Measurements from ENCODE around the gene AADACL4. TPM values are rescaled to one million over a fixed set of nuclear protein-coding genes. Genes with fewer than 3 reads are reported as not detected.
A peak's percentile ranks its signal among the peaks of the same experiment; 100 is the strongest.
"Not testable (repeated sequence)": the region's sequence is repeated elsewhere in the genome, so short reads cannot be mapped to it uniquely, and the experiment has no call there.

Gene AADACL4
- total and polyA plus RNA-seq, 9 of the 15 experiments (the other 6 are each of a cell fraction or from before 2014, with no cell fraction given) = not detected

- Histone ChIP-seq H4K20me1 (replicated peaks; ENCODE audit: control insufficient read depth, insufficient read depth, low read length) (no peaks in the 10 kb centered on the region), H3K4me1 (replicated peaks in 1 of 2; ENCODE audit: control insufficient read depth in 2 of 2, insufficient read depth in 2 of 2, low read length in 2 of 2) (no peaks in the 10 kb centered on the region), H2AFZ (ENCODE audit: low read depth, low read length) (no peak overlapping the region), H3K9me1 (ENCODE audit: control insufficient read depth, insufficient read depth, low read length) (no peaks in the 10 kb centered on the region), H3K36me3 (ENCODE audit: control insufficient read depth, insufficient read depth, low read length) (no peaks in the 10 kb centered on the region), H3K27ac (ENCODE audit: extremely low read depth, low read depth, low read length) (no peak overlapping the region), H3K9ac (ENCODE audit: insufficient read depth in 1 of 2, low read depth in 2 of 2, low read length in 2 of 2) (no peak overlapping the region), H3K4me3 (no peak overlapping the region), H3K9me3 (replicated peaks; ENCODE audit: control insufficient read depth, insufficient read depth, low read depth, low read length) (no peaks in the 10 kb centered on the region), H3K27me3 (ENCODE audit: control insufficient read depth in 2 of 2, insufficient read depth in 2 of 2, low read length in 2 of 2) (peaks cover 12 to 28% of the 10 kb centered on the region in 2 experiments), H3K79me2 (ENCODE audit: control insufficient read depth, insufficient read depth, low read length) (no peaks in the 10 kb centered on the region), H3K4me2 (ENCODE audit: insufficient read depth, low read length) (no peak overlapping the region)
- CTCF ChIA-PET (ENCODE audit: low intra/inter-chr PET ratio) = no interaction called here
- intact Hi-C loops (cut with micrococcal nuclease) (no loop called here), in situ Hi-C loops (cut with MboI) (no loop called here)
- under 1% methylated on average over 8 of the region's 8 CpGs for WGBS (ENCODE audit: insufficient coverage, low coverage, missing lambda C conversion rate)
- no peak for ATAC-seq
- DNase-seq (ENCODE audit: extremely low read depth in 1 of 4, low spot score in 3 of 4) = no peak
- BruUV-seq (replicated peaks) = no TSS peak
- POLR2A ChIA-PET = interaction anchor here (0.6 to 1.1 kb wide), 2 partner anchors 44 to 76 kb away, joined by 3 to 5 read pairs; no protein-coding TSS in a partner anchor
- no peak for TF ChIP-seq VEZF1 (CRISPR knock-in tag; IDR thresholded peaks at IDR 0.05)
- TF ChIP-seq, protein P1, sequence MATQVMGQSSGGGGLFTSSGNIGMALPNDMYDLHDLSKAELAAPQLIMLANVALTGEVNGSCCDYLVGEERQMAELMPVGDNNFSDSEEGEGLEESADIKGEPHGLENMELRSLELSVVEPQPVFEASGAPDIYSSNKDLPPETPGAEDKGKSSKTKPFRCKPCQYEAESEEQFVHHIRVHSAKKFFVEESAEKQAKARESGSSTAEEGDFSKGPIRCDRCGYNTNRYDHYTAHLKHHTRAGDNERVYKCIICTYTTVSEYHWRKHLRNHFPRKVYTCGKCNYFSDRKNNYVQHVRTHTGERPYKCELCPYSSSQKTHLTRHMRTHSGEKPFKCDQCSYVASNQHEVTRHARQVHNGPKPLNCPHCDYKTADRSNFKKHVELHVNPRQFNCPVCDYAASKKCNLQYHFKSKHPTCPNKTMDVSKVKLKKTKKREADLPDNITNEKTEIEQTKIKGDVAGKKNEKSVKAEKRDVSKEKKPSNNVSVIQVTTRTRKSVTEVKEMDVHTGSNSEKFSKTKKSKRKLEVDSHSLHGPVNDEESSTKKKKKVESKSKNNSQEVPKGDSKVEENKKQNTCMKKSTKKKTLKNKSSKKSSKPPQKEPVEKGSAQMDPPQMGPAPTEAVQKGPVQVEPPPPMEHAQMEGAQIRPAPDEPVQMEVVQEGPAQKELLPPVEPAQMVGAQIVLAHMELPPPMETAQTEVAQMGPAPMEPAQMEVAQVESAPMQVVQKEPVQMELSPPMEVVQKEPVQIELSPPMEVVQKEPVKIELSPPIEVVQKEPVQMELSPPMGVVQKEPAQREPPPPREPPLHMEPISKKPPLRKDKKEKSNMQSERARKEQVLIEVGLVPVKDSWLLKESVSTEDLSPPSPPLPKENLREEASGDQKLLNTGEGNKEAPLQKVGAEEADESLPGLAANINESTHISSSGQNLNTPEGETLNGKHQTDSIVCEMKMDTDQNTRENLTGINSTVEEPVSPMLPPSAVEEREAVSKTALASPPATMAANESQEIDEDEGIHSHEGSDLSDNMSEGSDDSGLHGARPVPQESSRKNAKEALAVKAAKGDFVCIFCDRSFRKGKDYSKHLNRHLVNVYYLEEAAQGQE (IDR thresholded peaks at IDR 0.05; ENCODE audit: borderline replicate concordance) = peak; percentile 8; the same call in 1 of the 2 replicates
- TF ChIP-seq, protein P1 (CRISPR knock-in tag; IDR thresholded peaks at IDR 0.05; ENCODE audit: low read depth) = no peak
- FAIRE-seq = no peak
Observed at GRCh38 chr1:12712929-12713328, 69.0 kb downstream of the AADACL4 start.

DNA sequence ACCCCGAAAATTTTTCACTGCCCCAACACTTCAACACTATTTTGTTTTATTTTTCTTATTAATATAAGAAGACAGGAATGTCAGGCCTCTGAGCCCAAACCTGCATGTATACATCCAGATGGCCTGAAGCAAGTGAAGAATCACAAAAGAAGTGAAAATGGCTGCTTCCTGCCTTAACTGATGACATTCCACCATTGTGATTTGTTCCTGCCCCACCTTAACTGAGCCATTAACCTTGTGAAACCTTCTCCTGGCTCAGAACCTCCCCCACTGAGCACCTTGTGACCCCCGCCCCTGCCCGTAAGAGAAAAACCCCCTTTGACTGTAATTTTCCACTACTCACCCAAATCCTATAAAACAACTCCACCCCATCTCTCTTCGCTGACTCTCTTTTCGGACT is 69.8 kb downstream of the AADACL4 start:
- FAIRE-seq; in situ Hi-C loops (cut with MboI); intact Hi-C loops (cut with micrococcal nuclease): not testable (repeated sequence)

More for the DNA sequence above, 69.8 kb downstream of the AADACL4 start:
- POLR2A ChIA-PET = interaction anchor here (0.6 kb wide), 1 partner anchor 77 kb away, joined by 5 read pairs; no protein-coding TSS in a partner anchor
- H3K79me2 ChIP-seq (ENCODE audit: control insufficient read depth, insufficient read depth, low read length); H3K27ac ChIP-seq (ENCODE audit: extremely low read depth, low read depth, low read length); BruUV-seq (replicated peaks); H3K36me3 ChIP-seq (ENCODE audit: control insufficient read depth, insufficient read depth, low read length); H3K4me2 ChIP-seq (ENCODE audit: insufficient read depth, low read length); CTCF ChIA-PET (ENCODE audit: low intra/inter-chr PET ratio); H3K4me1 ChIP-seq (replicated peaks in 1 of 2; ENCODE audit: control insufficient read depth in 2 of 2, insufficient read depth in 2 of 2, low read length in 2 of 2); H4K20me1 ChIP-seq (replicated peaks; ENCODE audit: control insufficient read depth, insufficient read depth, low read length); H2AFZ ChIP-seq (ENCODE audit: low read depth, low read length); H3K4me3 ChIP-seq; DNase-seq (ENCODE audit: extremely low read depth in 1 of 4, low spot score in 3 of 4); H3K9me1 ChIP-seq (ENCODE audit: control insufficient read depth, insufficient read depth, low read length); H3K9me3 ChIP-seq (replicated peaks; ENCODE audit: control insufficient read depth, insufficient read depth, low read depth, low read length); H3K9ac ChIP-seq (ENCODE audit: insufficient read depth in 1 of 2, low read depth in 2 of 2, low read length in 2 of 2); ATAC-seq: not testable (repeated sequence)
- WGBS (ENCODE audit: insufficient coverage, low coverage, missing lambda C conversion rate) = 7% methylated on average over 5 of the region's 5 CpGs
- peaks cover 12 to 28% of the 10 kb centered on the region in 2 experiments for H3K27me3 ChIP-seq (ENCODE audit: control insufficient read depth in 2 of 2, insufficient read depth in 2 of 2, low read length in 2 of 2)

Measured in K562 (cell line).